ENCODE data around the gene MKS1.

GRCh38 chr17:58172369-58173071 lies 46.5 kb downstream of the MKS1 start:
- TF ChIP-seq POLR2A (IDR thresholded peaks at IDR 0.05), result no peak
- peak in 1 of 3 donors; percentile 27 for TF ChIP-seq CTCF (IDR thresholded peaks at IDR 0.05)

Measured in breast epithelium (tissue), 3 donors.